SK-N-SH (cell line): ENCODE results near the gene OLAH.

Experiments
- CTCF ChIP-seq: fragments of 200-600 bp; sonication (generic); IDR thresholded peaks from 2 replicates; pipeline ENCODE4 v1.6.1; 2017; ENCODE audit warnings: antibody characterized with exemption, mild to moderate bottlenecking, moderate library complexity
- EZH2phosphoT487 ChIP-seq: fragments of 200-600 bp; sonication (generic); IDR thresholded peaks from 2 replicates; pipeline ENCODE4 v1.6.1; 2017; ENCODE audit warnings: low read depth, mixed run types, mild to moderate bottlenecking, antibody characterized with exemption, moderate library complexity, borderline replicate concordance
- MAX ChIP-seq: IDR thresholded peaks from 2 replicates; pipeline ENCODE4 v1.4.0; 2012; ENCODE audit warnings: low read depth
- NFIC ChIP-seq: IDR thresholded peaks from 2 replicates; pipeline ENCODE4 v1.4.0; 2012; ENCODE audit warnings: borderline replicate concordance
- POLR2AphosphoS5 ChIP-seq: IDR thresholded peaks from 2 replicates; pipeline ENCODE4 v1.6.1; 2012; ENCODE audit warnings: low read depth, low read length
- RAD21 ChIP-seq: IDR thresholded peaks from 2 replicates; pipeline ENCODE4 v1.6.1; 2012; ENCODE audit warnings: mild to moderate bottlenecking, low read length
- REST ChIP-seq: IDR thresholded peaks from 2 replicates; pipeline ENCODE4 v1.6.1; 2012; ENCODE audit warnings: mild to moderate bottlenecking, low read depth, low read length, moderate library complexity
- SIN3A ChIP-seq: IDR thresholded peaks from 2 replicates; pipeline ENCODE4 v1.6.1; 2012; ENCODE audit warnings: low read depth, mild to moderate bottlenecking, low read length, moderate library complexity, borderline replicate concordance
- TEAD4 ChIP-seq: IDR thresholded peaks from 2 replicates; pipeline ENCODE4 v1.4.0; 2012; ENCODE audit warnings: mild to moderate bottlenecking, borderline replicate concordance; ENCODE audit not compliant: insufficient read depth
- ZBTB33 ChIP-seq: IDR thresholded peaks from 2 replicates; pipeline ENCODE4 v1.4.0; 2012; ENCODE audit warnings: low read depth, borderline replicate concordance

- TF ChIP-seq EZH2phosphoT487 (no peak), NFIC (no peak), CTCF (no peak), REST (no peak), RAD21 (no peak), POLR2AphosphoS5 (no peak), TEAD4 (no peak), MAX (no peak), SIN3A (no peak), ZBTB33 (no peak)
Observed at GRCh38 chr10:15075421-15075820, 31.7 kb downstream of the OLAH start.
